Measurements from ENCODE around the gene TSSK6.

TSSK6 gene

DNA sequence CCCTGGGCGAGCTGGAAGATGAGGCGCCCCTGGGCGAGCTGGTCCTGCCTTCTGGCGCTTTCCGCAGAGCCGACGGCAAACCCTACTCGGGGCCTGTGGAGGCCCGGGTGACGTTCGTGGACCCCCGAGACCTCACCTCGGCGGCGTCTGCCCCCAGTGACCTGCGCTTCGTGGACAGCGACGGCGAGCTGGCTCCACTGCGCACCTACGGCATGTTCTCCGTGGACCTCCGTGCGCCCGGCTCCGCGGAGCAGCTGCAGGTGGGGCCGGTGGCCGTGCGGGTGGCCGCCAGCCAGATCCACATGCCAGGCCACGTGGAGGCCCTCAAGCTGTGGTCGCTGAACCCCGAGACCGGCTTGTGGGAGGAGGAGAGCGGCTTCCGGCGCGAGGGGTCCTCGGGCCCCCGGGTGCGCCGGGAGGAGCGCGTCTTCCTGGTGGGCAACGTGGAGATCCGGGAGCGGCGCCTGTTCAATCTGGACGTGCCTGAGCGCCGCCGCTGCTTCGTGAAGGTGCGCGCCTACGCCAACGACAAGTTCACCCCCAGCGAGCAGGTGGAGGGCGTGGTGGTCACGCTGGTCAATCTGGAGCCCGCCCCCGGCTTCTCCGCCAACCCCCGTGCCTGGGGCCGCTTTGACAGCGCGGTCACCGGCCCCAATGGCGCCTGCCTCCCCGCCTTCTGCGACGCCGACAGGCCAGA lies 29.1 kb upstream of the TSSK6 start:
- FAIRE-seq: no peak

- FAIRE-seq: no peak
Measured at GRCh38 chr19:19543640-19544039, 28.3 kb upstream of the TSSK6 start.

- no peak for FAIRE-seq
Measured at GRCh38 chr19:19543101-19543500, 27.8 kb upstream of the TSSK6 start.

DNA sequence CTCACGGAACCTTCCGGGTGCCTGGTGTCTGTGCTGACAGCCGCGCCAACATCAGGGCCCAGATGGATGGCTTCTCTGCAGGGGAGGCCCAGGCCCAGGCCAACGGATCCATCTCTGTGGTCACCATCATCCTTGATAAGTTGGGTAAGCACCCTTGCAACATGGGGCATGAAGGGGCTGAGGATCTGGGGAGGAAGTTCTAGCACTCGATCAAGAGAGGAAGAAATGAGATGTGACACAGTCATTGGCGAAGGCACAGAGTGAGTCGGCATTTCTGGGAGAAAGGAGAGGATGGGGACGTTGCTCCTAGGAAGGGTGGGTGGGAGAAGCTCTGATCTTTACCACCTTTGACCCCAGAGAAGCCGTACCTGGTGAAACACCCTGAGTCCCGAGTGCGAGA lies 27.2 kb upstream of the TSSK6 start:
- FAIRE-seq: no peak

GRCh38 chr19:19541616-19542015 lies 26.3 kb upstream of the TSSK6 start:
- no peak for FAIRE-seq

- FAIRE-seq: no peak
Measured at GRCh38 chr19:19540715-19541515, 25.6 kb upstream of the TSSK6 start.

DNA sequence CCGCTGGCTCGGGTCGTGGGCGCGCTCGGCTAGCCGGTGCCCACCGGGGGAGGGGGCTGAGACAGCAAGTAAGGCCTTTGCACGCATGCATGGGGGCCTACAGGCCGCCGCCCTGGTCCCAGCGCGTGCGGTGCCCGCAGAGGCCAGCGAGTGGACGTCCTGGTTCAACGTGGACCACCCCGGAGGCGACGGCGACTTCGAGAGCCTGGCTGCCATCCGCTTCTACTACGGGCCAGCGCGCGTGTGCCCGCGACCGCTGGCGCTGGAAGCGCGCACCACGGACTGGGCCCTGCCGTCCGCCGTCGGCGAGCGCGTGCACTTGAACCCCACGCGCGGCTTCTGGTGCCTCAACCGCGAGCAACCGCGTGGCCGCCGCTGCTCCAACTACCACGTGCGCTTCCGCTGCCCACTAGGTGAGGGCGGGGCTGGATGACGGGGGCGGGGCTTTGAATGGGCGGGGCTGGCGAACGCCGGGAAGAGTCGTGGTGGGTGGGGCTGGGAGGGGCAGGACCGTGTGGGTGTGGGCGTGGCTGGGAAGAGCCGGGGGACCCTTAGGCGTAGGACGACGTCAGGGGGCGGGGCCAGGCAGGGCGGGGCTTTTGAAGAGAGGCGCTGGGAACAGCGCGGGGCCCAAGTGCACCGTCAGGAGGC lies 24.8 kb upstream of the TSSK6 start:
- FAIRE-seq: no peak

DNA sequence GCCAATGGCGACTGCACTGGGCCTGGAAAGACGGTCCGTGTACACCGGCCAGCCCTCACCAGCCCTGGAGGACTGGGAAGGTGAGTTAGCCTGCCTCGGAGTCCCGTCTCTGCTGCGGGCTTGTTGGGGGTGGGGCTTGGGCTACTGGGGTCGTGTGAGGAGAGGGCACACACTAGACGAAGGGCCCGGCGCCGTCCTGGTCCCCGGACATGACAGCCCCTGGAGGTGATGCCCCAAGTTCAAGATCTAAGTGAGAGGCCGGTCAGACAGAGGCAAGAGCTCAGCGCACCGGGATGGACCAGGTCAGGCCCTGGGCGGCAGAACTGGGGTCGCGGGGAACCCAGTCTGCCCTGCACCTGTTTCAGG lies 24.3 kb upstream of the TSSK6 start:
- no peak for FAIRE-seq

DNA sequence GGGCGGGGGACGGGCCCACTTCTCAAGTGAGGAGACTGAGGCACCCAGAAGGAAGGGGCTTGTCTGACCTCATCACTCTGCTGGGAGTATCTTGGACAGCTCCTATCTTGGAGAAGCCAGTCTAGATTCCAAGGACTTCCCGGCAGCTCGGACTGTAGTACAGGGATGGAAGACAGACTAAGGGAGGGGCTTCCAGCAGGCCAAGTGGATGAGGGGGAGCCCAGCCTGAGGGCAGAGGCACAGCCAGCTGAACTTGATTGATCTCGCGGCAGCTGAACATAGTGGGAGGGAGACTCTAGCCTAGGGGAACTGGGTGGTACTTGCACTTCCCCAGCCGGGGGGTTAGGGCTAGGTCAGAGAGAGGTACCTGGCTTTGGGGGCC lies 23.4 kb upstream of the TSSK6 start:
- no peak for FAIRE-seq

DNA sequence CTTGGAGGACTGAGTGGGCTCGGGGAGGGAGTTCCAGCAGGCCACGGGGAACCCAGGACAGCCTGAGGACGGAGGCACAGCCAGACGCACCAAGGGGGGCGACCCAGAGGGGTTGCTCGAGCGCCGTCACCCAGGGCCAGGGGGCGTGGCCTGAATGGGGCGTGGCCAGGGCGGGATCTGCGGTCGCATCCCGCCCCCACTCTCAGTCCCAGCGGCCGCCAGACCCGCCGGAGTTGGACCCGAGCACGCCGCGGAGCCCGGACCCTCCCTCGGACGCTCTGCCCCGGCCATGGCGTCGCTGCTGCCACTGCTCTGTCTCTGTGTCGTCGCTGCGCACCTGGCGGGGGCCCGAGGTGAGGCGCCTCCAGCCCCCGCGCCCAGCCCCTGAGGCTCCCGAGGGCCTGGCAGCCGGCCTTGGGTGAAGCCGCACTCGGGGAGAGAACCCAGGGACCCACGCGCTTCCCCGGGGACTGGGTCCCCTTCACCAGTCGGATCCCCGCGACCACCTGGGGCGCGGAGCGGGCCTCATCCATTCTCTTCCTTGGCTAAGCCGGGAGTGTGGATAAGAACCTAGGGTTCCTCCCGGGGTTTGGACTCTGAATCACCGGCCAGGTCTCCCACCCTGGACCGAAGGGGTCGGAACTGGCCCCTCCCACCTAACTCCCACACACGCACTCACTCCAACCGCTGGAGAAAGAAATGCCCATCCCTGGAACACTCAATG lies 22.9 kb upstream of the TSSK6 start, which contains the start of gene CILP2:
TSS of gene CILP2 (plus strand) at position 205 of the 724 bp plus-strand sequence. CDS start at position 290, 85 bp downstream.
- no peak for FAIRE-seq

- no peak for FAIRE-seq
Measured at GRCh38 chr19:19537075-19538048, 22.0 kb upstream of the TSSK6 start.

DNA sequence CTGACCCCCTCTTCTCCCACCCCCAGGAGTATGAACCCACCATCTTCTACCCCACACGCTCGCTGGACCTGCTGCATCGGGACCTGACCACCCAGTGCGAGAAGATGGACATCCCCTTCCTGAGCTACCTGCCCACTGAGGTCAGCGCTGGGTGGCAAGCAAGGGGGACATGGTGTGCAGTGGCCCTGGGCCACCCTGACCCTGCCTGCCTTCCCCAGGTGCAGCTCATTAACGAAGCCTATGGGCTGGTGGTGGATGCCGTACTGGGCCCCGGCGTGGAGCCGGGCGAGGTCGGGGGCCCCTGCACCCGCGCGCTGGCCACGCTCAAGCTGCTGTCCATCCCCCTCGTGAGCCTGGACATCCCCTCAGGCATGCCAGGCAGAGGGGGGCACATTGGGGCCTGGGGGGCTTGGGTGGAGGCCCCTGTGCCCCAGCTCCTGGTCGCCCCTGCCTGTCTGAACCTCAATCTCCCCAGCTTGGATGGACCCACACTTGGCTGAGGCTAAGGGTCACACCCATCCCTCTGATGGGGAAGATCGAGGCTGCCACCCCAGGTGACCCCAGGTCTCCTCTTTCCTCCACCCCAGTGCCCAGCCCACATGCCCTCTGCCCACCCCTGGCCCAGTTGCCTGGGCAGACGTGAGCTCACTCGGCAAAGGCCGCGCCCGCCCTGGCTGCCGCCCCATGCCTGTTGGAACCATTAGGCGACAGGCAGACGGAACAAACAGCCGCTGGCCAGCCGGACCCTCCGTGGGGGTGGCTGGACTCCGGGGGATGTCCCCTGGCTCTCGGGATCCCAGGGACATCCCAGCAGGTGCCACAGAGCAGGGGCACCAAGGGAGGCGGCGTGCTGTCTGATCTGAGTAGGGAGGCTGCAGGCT lies 20.2 kb upstream of the TSSK6 start:
- no peak for FAIRE-seq

DNA sequence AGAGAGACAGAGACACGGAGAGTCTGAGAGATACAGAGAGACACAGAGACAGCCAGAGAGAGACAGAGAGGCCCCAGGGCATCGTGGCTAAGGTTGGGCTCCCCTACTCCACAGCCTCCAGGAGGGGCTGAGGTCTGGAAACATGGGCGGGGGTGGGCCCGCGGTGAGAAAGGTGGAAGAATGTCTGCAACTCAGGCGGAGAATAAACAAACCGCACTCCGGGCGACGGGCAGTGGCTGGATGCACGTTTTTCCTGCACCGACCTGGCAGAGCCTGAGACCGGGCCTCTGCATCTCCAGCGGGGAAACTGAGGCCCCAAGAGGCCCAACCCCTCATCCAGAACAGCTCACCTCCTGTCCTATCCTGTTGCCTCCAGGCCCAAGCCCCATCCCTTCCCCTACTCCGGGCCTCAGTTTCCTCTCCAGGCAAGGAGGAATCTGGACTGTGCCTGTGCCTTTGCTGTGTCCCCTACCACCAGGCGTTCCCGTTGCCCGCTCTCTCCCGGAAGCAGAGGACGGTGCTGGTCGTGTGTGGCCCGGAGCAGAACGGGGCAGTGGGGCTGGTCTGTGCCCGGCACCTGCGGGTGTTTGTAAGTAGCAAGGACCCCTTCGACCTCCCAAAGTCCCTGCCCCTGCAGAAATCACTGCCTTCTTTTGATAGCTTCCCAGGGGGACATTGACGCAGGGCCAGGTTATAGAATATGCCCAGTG lies 19.4 kb upstream of the TSSK6 start:
- FAIRE-seq: no peak

GRCh38 chr19:19533841-19534240 lies 18.5 kb upstream of the TSSK6 start:
- FAIRE-seq: no peak

DNA sequence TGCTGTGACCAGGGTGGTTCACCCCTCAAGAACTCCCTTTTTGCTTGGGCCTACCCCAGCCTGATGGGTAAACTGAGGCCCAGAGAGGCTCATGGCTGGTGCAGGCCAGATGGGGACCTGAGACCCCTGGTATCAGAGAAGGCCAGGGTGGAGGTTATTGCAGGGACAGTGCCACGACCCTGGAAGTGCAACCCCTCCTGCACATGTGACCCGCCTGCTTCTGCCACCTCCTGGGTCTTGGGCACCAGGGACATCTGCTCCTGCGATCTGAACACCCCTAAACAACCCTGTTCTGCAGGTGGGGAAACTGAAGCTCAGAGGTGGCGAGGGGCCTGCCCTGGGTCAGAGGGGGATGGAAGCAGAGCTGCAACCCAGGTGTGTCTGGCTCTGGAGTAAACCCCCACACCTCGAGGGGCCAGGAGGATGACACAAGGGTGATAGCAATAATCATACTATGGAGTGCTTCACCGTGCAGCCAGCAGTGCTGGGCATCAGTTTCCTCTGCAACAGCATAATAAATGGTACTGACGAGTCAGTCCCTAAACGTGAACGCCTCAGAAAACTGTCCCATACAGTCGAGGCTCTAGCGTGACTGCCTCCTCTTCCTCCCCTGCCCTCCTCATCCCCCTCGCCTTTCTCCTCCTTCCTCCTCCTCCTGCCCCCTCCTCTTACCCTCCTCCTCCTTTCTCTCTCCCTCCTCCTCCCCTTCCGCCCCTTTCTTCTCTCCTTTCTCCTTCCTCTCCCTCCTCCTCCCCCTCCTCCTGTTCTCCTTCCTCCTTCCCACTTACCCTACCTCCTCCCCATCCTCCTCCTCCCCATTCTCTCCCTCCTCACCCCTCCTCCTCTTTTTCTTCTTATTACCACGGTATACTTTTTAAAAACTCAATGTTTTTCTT lies 17.7 kb upstream of the TSSK6 start:
- no peak for FAIRE-seq

GRCh38 chr19:19531951-19532805 lies 16.8 kb upstream of the TSSK6 start:
- FAIRE-seq: no peak

DNA sequence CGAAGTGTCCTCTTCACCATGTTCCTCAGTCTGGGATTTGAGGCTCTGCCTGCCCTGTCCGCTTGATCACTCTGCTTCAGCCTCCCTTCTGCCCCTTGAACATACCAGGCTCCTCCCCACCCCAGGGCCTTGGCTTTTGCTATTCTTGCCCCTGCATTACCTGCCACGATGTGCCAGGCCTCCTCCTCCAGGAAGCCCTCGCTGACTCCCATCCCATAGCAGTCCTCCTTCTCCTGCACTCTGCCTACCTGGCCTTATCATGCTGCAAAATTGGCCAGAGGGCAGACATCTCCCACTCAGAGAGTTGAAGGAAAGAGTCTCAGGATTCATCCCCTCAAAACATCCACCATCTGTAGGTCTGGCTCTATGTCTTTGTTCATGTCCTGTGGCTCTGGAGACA lies 15.5 kb upstream of the TSSK6 start:
- FAIRE-seq: no peak

DNA sequence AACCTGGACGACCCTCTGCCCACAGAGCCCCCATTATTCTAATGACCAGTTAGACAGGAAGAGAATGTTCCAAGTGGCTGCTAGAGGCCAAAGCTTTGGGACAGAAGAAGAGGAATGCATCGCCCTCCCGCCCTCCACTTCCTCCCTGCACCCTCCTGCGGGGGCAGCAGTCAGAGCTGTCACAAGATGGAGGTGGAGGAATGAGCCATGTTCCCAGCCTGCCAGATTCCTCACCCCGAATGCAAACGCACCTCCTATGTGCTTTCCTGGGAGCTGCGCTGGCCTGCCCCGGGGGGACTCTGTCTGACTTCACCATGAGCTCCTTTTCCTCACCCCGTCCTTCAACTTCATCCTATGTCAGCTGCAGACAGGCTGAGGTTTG lies 15.1 kb upstream of the TSSK6 start:
- no peak for FAIRE-seq
